ENCODE data around the gene DOK1. TPM values are rescaled to one million over a fixed set of nuclear protein-coding genes. Genes with fewer than 3 reads are reported as not detected.

The DOK1 gene
- total RNA-seq, 1 donor = 89.8 TPM

- Histone ChIP-seq H3K4me3 (ENCODE audit: insufficient read depth, low read length) (peak overlapping the region; percentile 76), H3K27ac (ENCODE audit: low read depth, low read length) (peak overlapping the region; percentile 68), H3K36me3 (ENCODE audit: insufficient read depth, low read length) (peaks cover 57% of the 10 kb centered on the region), H3K9me3 (ENCODE audit: low read depth, low read length) (no peaks in the 10 kb centered on the region), H3K4me1 (ENCODE audit: insufficient read depth, low read length) (peaks cover 51% of the 10 kb centered on the region), H3K4me2 (ENCODE audit: insufficient read depth, low read length) (peak overlapping the region; percentile 91), H3K27me3 (ENCODE audit: insufficient read depth, low read length) (no peaks in the 10 kb centered on the region), H2AFZ (ENCODE audit: low read length) (peak overlapping the region; percentile 45), H3K79me2 (ENCODE audit: insufficient read depth, low read length) (peaks cover 80% of the 10 kb centered on the region), H4K20me1 (ENCODE audit: insufficient read depth, low read length) (no peaks in the 10 kb centered on the region)
- peak; percentile 95 for DNase-seq (ENCODE audit: insufficient read length, low spot score, missing footprints)
- no peak for TF ChIP-seq CTCF (IDR thresholded peaks at IDR 0.05; ENCODE audit: extremely low read depth, low read depth, low read length)
These were observed 5.4 kb upstream of the DOK1 start for GRCh38 chr2:74548900-74549826.

GRCh38 chr2:74550231-74550630 lies 4.3 kb upstream of the DOK1 start:
- Histone ChIP-seq H3K4me1 (ENCODE audit: insufficient read depth, low read length) (peaks cover 51% of the 10 kb centered on the region), H3K4me3 (ENCODE audit: insufficient read depth, low read length) (peak overlapping the region; percentile 76), H4K20me1 (ENCODE audit: insufficient read depth, low read length) (no peaks in the 10 kb centered on the region), H3K36me3 (ENCODE audit: insufficient read depth, low read length) (peaks cover 53% of the 10 kb centered on the region), H3K79me2 (ENCODE audit: insufficient read depth, low read length) (peaks cover 84% of the 10 kb centered on the region), H2AFZ (ENCODE audit: low read length) (no peak overlapping the region), H3K27ac (ENCODE audit: low read depth, low read length) (peak overlapping the region; percentile 40), H3K4me2 (ENCODE audit: insufficient read depth, low read length) (peak overlapping the region; percentile 91), H3K27me3 (ENCODE audit: insufficient read depth, low read length) (no peaks in the 10 kb centered on the region), H3K9me3 (ENCODE audit: low read depth, low read length) (no peaks in the 10 kb centered on the region)
- no peak for TF ChIP-seq CTCF (IDR thresholded peaks at IDR 0.05; ENCODE audit: extremely low read depth, low read depth, low read length)
- peak; percentile 88 for DNase-seq (ENCODE audit: insufficient read length, low spot score, missing footprints)

GRCh38 chr2:74551530-74551929 lies 3.0 kb upstream of the DOK1 start:
- TF ChIP-seq CTCF (IDR thresholded peaks at IDR 0.05; ENCODE audit: extremely low read depth, low read depth, low read length) = no peak
- H3K27ac ChIP-seq (ENCODE audit: low read depth, low read length) = peak overlapping the region; percentile 93
- H3K27me3 ChIP-seq (ENCODE audit: insufficient read depth, low read length) = no peaks in the 10 kb centered on the region
- peaks cover 3% of the 10 kb centered on the region for H4K20me1 ChIP-seq (ENCODE audit: insufficient read depth, low read length)
- no peak for DNase-seq (ENCODE audit: insufficient read length, low spot score, missing footprints)
- peak overlapping the region; percentile 93 for H3K4me3 ChIP-seq (ENCODE audit: insufficient read depth, low read length)
- peak overlapping the region; percentile 91 for H3K4me2 ChIP-seq (ENCODE audit: insufficient read depth, low read length)
- peaks cover 54% of the 10 kb centered on the region for H3K36me3 ChIP-seq (ENCODE audit: insufficient read depth, low read length)
- peaks cover 60% of the 10 kb centered on the region for H3K4me1 ChIP-seq (ENCODE audit: insufficient read depth, low read length)
- H3K79me2 ChIP-seq (ENCODE audit: insufficient read depth, low read length) = peaks cover 85% of the 10 kb centered on the region
- no peak overlapping the region for H2AFZ ChIP-seq (ENCODE audit: low read length)
- no peaks in the 10 kb centered on the region for H3K9me3 ChIP-seq (ENCODE audit: low read depth, low read length)
